Esophagus muscularis mucosa (tissue), 3 donors: ENCODE data around the gene IDI1.

Experiments
- CTCF ChIP-seq, 3 experiments: fragments of 200-600 bp in 2 of 3; fragments of 450-650 bp in 1 of 3; sonication (generic) in 2 of 3; IDR thresholded peaks; one replicate each; pipeline ENCODE4 v1.5.1; 2017 to 2019; ENCODE audit warnings: antibody characterized with exemption in 3 of 3, mild to moderate bottlenecking in 2 of 3, moderate library complexity in 1 of 3
- POLR2A ChIP-seq: fragments of 450-650 bp; IDR thresholded peaks from one replicate; pipeline ENCODE4 v1.6.1; 2017; ENCODE audit warnings: antibody characterized with exemption, moderate library complexity, mild to moderate bottlenecking, low read depth
- POLR2AphosphoS5 ChIP-seq, 2 donors: sonication (generic); formaldehyde crosslinking; IDR thresholded peaks; one replicate each; pipeline ENCODE4 v1.6.1; 2017; ENCODE audit warnings: antibody characterized with exemption in 2 of 2

DNA sequence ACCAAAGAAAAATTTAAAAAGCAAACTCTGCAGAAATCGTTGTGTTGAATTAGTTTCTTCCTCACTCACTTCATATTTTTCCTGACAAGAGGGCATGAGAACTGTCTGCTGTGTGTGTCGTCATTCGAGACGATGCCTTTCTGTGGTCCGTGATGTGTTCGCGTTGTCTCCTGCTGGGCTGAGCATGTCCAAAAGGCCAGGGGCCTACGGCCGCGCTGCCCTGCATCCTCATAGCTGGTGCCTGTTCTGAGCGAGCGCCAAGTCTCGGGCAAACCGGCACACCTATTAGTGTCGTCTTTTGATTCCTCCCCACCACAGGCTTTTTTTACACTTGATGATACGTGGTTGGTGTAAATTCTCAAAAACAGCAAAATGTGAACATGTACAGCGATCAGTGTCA is 34.7 kb upstream of the IDI1 start:
- TF ChIP-seq POLR2A (no peak), CTCF (IDR thresholded peaks at IDR 0.05) (no peak), POLR2AphosphoS5 (IDR thresholded peaks at IDR 0.05) (no peak)
